Stimulated activated CD8-positive, alpha-beta memory T cell treated with anti-CD3 and anti-CD28 coated beads, Interleukin-7, amount 100 ng/mL, for 4 hours (primary cell): Measurements from ENCODE around the gene CFAP221.

Experiments used
- DNase-seq, 2 donors: peaks; one replicate each; pipeline ENCODE4 v3.0.0-alpha.2; 2020; ENCODE audit warnings: low read depth in 2 of 2

The CFAP221 gene

GRCh38 chr2:119698246-119698645 lies 154.0 kb downstream of the CFAP221 start:
- no peak for DNase-seq

GRCh38 chr2:119699016-119699606 lies 154.9 kb downstream of the CFAP221 start:
- no peak for DNase-seq

GRCh38 chr2:119700866-119701265 lies 156.6 kb downstream of the CFAP221 start:
- DNase-seq = no peak

GRCh38 chr2:119701352-119701751 lies 157.1 kb downstream of the CFAP221 start:
- no peak for DNase-seq

GRCh38 chr2:119702203-119702917 lies 158.1 kb downstream of the CFAP221 start:
- DNase-seq = no peak

GRCh38 chr2:119702918-119703401 lies 158.7 kb downstream of the CFAP221 start:
- peak; percentile 12 to 49 for DNase-seq

GRCh38 chr2:119703526-119703925 lies 159.3 kb downstream of the CFAP221 start:
- no peak for DNase-seq

- DNase-seq = no peak
Measured at GRCh38 chr2:119704670-119705120, 160.4 kb downstream of the CFAP221 start.

DNA sequence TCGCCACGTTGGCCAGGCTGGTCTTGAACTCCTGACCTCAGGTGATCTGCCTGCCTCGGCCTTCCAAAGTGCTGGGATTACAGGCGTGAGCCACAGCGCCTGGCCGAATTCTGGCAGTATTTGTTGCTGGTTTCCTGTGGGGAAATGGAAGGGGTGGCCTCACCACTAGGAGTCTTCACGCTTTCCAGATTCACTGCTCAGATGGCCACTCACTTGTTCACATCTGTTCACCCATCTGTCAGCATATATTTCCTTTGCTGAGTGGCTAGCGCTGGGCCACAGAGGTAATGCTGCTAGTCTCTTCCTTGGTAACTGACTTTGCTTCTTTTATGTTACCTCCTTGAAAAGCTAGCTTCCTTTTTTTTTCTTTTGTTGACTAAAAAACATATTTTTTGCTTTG lies 162.0 kb downstream of the CFAP221 start:
- no peak for DNase-seq
